ENCODE measurements around the gene TMEM203. TPM values are rescaled to one million over a fixed set of nuclear protein-coding genes. Genes with fewer than 3 reads are reported as not detected.

The TMEM203 gene
- total RNA-seq, 5 donors from 2014 or later (not counting 1 experiment from before 2014, with no cell fraction given) = 23.7 to 44.7 (median 42.1) TPM

GRCh38 chr9:137157618-137158415, 47.6 kb downstream of the TMEM203 start:
- no peak overlapping the region for H3K27ac Mint-ChIP-seq
- Histone ChIP-seq H3K9me3 (no peaks in the 10 kb centered on the region), H3K27ac (ENCODE audit: low read length) (no peak overlapping the region), H3K27me3 (replicated peaks in 1 of 2; ENCODE audit: control insufficient read depth in 2 of 2, extremely low read depth in 1 of 2, insufficient read depth in 2 of 2, low read length in 1 of 2) (peaks cover 5 to 83% of the 10 kb centered on the region in 2 experiments), H3K4me3 (ENCODE audit: control insufficient read depth in 1 of 2, extremely low read depth in 1 of 2, low read length in 1 of 2) (no peak overlapping the region), H3K36me3 (ENCODE audit: control insufficient read depth in 2 of 2, extremely low read depth in 1 of 2, insufficient read depth in 1 of 2, low read length in 1 of 2) (no peaks in the 10 kb centered on the region), H3K4me1 (ENCODE audit: control insufficient read depth in 1 of 2, extremely low read depth in 1 of 2, insufficient read depth in 2 of 2, low read length in 2 of 2) (peaks cover 0 to 39% of the 10 kb centered on the region in 2 experiments)
- peak overlapping the region in 1 of 3 donors; percentile 56 for H3K4me3 Mint-ChIP-seq
- DNase-seq (no peak), ATAC-seq (replicated peaks in 1 of 4) (no peak)
- no peaks in the 10 kb centered on the region for H3K9me3 Mint-ChIP-seq
- peaks cover 14 to 27% (median 18%) of the 10 kb centered on the region in 3 donors for H3K4me1 Mint-ChIP-seq
- H3K27me3 Mint-ChIP-seq = peaks cover 30 to 53% of the 10 kb centered on the region in 2 donors
- 60% methylated on average over 18 of the region's 19 CpGs for WGBS (ENCODE audit: insufficient coverage)
- ChIA-PET CTCF (no interaction called here), POLR2A (no interaction called here)
- no peaks in the 10 kb centered on the region for H3K36me3 Mint-ChIP-seq

DNA sequence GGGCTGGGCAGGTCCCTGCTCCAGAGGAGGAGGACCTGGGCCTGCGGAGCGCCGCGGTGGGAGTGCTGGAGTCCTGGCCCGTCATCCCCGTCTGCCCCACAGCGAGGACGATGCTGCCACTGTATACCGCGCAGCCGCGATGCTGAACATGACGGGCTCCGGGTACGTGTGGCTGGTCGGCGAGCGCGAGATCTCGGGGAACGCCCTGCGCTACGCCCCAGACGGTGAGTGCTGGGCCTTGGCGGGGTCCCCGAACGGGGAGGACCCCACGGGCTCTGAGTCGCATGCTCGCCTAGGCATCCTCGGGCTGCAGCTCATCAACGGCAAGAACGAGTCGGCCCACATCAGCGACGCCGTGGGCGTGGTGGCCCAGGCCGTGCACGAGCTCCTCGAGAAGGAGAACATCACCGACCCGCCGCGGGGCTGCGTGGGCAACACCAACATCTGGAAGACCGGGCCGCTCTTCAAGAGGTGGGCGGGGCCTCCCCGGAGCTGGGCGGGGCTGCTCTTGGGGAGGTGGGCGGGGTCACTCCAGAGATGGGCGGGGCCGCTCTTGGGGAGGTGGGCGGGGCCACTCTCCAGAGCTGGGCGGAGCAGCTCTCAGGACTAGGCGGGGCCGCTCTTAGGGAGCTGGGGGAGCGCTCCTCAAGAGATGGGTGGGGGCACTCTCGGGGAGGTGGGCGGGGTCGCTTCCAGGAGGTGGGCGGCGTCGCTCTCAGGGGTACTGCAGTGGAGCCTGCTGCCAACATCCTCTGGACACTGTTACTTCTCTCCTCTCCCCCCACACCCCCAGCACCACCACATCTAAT, 48.7 kb downstream of the TMEM203 start:
- Mint-ChIP-seq H3K27ac (no peak overlapping the region), H3K27me3 (peaks cover 28 to 50% of the 10 kb centered on the region in 2 donors), H3K9me3 (no peaks in the 10 kb centered on the region), H3K4me1 (peaks cover 14 to 26% (median 17%) of the 10 kb centered on the region in 3 donors), H3K36me3 (no peaks in the 10 kb centered on the region), H3K4me3 (peak overlapping the region; percentile 46 to 57 (median 56))
- Histone ChIP-seq H3K36me3 (ENCODE audit: control insufficient read depth in 2 of 2, extremely low read depth in 1 of 2, insufficient read depth in 1 of 2, low read length in 1 of 2) (no peaks in the 10 kb centered on the region), H3K27ac (ENCODE audit: low read length) (no peak overlapping the region), H3K4me1 (ENCODE audit: control insufficient read depth in 1 of 2, extremely low read depth in 1 of 2, insufficient read depth in 2 of 2, low read length in 2 of 2) (peaks cover 0 to 31% of the 10 kb centered on the region in 2 experiments), H3K27me3 (replicated peaks in 1 of 2; ENCODE audit: control insufficient read depth in 2 of 2, extremely low read depth in 1 of 2, insufficient read depth in 2 of 2, low read length in 1 of 2) (peaks cover 5 to 74% of the 10 kb centered on the region in 2 experiments), H3K4me3 (ENCODE audit: control insufficient read depth in 1 of 2, extremely low read depth in 1 of 2, low read length in 1 of 2) (peak overlapping the region; percentile 29 to 40), H3K9me3 (no peaks in the 10 kb centered on the region)
- DNase-seq = peak in 33 of 35 experiments; percentile 5 to 72 (median 35)
- CTCF ChIA-PET = no interaction called here
- WGBS (ENCODE audit: insufficient coverage) = 9% methylated on average over 59 of the region's 65 CpGs
- POLR2A ChIA-PET = no interaction called here
- ATAC-seq (replicated peaks in 1 of 4) = peak; percentile 72 to 77 (median 76)

Other genes starting within 250 kb of the TMEM203 start
- gene PTGDS, start 228.1 kb downstream of the TMEM203 start, total RNA-seq = 10 to 100 TPM in 4 of 5 donors, 1 to 10 TPM in 1; 9.6 to 56.6 (median 26.4) TPM
- gene LCNL1, start 222.7 kb downstream of the TMEM203 start, total RNA-seq = 1 to 10 TPM in 3 of 5 donors, under 1 TPM in 2; 0.29 to 2.2 (median 1.3) TPM
- 100 to 1,000 TPM in 4 of 5 donors, 10 to 100 TPM in 1; 81.3 to 173 (median 127) TPM for gene PAXX, start 213.2 kb downstream of the TMEM203 start, total RNA-seq
- gene CLIC3, start 209.1 kb downstream of the TMEM203 start, total RNA-seq = 10 to 100 TPM in 2 of 5 donors, 1 to 10 TPM in 3; 5.4 to 24.7 (median 8.0) TPM
- 100 to 1,000 TPM in 3 of 5 donors, 10 to 100 TPM in 2; 58.6 to 138 (median 121) TPM for gene ABCA2, start 177.4 kb downstream of the TMEM203 start, total RNA-seq
- 1 to 10 TPM; 1.1 to 7.7 (median 5.1) TPM for gene FUT7, start 173.6 kb downstream of the TMEM203 start, total RNA-seq
- 10 to 100 TPM; 32.4 to 76.7 (median 57.0) TPM for gene NPDC1, start 159.5 kb downstream of the TMEM203 start, total RNA-seq
- gene ENTPD2, start 151.6 kb downstream of the TMEM203 start, total RNA-seq = under 1 TPM in 1 of 5 donors, not detected in 4; 0.32 TPM
- gene SAPCD2, start 135.1 kb downstream of the TMEM203 start, total RNA-seq = 1 to 10 TPM in 1 of 5 donors, under 1 TPM in 4; 0.33 to 1.0 (median 0.83) TPM
- 10 to 100 TPM; 11.3 to 32.8 (median 19.3) TPM for gene UAP1L1, start 128.1 kb downstream of the TMEM203 start, total RNA-seq
- gene MAN1B1, start 118.7 kb downstream of the TMEM203 start, total RNA-seq = 10 to 100 TPM; 62.0 to 91.5 (median 84.8) TPM
- 100 to 1,000 TPM; 246 to 469 (median 425) TPM for gene DPP7, start 90.9 kb downstream of the TMEM203 start, total RNA-seq
- not detected for gene GRIN1, start 66.5 kb downstream of the TMEM203 start, total RNA-seq
- not detected for gene LRRC26, start 35.6 kb downstream of the TMEM203 start, total RNA-seq
- not detected for gene TMEM210, start 33.6 kb downstream of the TMEM203 start, total RNA-seq
- 100 to 1,000 TPM; 133 to 142 (median 141) TPM for gene ANAPC2, start 17.1 kb downstream of the TMEM203 start, total RNA-seq
- gene SSNA1, start 17.0 kb downstream of the TMEM203 start, total RNA-seq = 10 to 100 TPM; 37.0 to 71.6 (median 64.0) TPM
- gene TPRN, start 4.9 kb downstream of the TMEM203 start, total RNA-seq = 10 to 100 TPM in 3 of 5 donors, 1 to 10 TPM in 2; 5.8 to 12.8 (median 12.1) TPM
- 10 to 100 TPM; 27.6 to 46.7 (median 45.4) TPM for gene NDOR1, start 52 bp upstream of the TMEM203 start, total RNA-seq
- gene RNF208, start 16.6 kb upstream of the TMEM203 start, total RNA-seq = 1 to 10 TPM in 3 of 5 donors, under 1 TPM in 2; 0.56 to 1.6 (median 1.5) TPM
- under 1 TPM in 4 of 5 donors, not detected in 1; 0.32 to 0.58 (median 0.45) TPM for gene CYSRT1, start 19.5 kb upstream of the TMEM203 start, total RNA-seq
- gene RNF224, start 21.9 kb upstream of the TMEM203 start, total RNA-seq = not detected
- not detected for gene SLC34A3, start 25.3 kb upstream of the TMEM203 start, total RNA-seq
- 100 to 1,000 TPM in 2 of 5 donors, 10 to 100 TPM in 3; 50.6 to 118 (median 95.3) TPM for gene TUBB4B, start 35.6 kb upstream of the TMEM203 start, total RNA-seq
- under 1 TPM in 1 of 5 donors, not detected in 4; 0.54 TPM for gene STPG3, start 45.6 kb upstream of the TMEM203 start, total RNA-seq
- 10 to 100 TPM; 36.1 to 62.2 (median 58.8) TPM for gene NELFB, start 49.7 kb upstream of the TMEM203 start, total RNA-seq
- 1 to 10 TPM; 2.2 to 5.6 (median 3.2) TPM for gene TOR4A, start 72.1 kb upstream of the TMEM203 start, total RNA-seq
- gene NRARP, start 96.6 kb upstream of the TMEM203 start, total RNA-seq = 1 to 10 TPM in 4 of 5 donors, under 1 TPM in 1; 0.55 to 2.7 (median 1.7) TPM
- gene EXD3, start 217.5 kb upstream of the TMEM203 start, total RNA-seq = 10 to 100 TPM; 18.5 to 43.8 (median 38.0) TPM
- gene NOXA1, start 217.7 kb upstream of the TMEM203 start, total RNA-seq = 10 to 100 TPM in 2 of 5 donors, 1 to 10 TPM in 3; 6.4 to 11.7 (median 8.1) TPM
- gene ENTPD8, start 235.7 kb upstream of the TMEM203 start, total RNA-seq = not detected